Tibial artery (tissue), 4 donors: ENCODE data around the gene KIAA1671.

Source experiments
- DNase-seq, 2 donors: peaks; one replicate each; pipeline ENCODE4 v3.0.0-alpha.2; 2019
- H3K27ac ChIP-seq, 2 donors: fragments of 200-600 bp; sonication (generic) in 1 of 2; 1 replicate in 1 of 2; 2 replicates in 1 of 2; pipeline ENCODE4 v1.5.1; 2018 to 2019; ENCODE audit warnings: mild to moderate bottlenecking in 1 of 2
- H3K27me3 ChIP-seq, 2 donors: fragments of 200-600 bp; sonication (generic) in 1 of 2; one replicate each; pipeline versions ENCODE4 v1.5.1 to v1.6.0; 2016 to 2019
- H3K36me3 ChIP-seq, 3 donors: fragments of 200-600 bp; sonication (generic) in 2 of 3; one replicate each; pipeline ENCODE4 v1.5.1; 2016 to 2019; ENCODE audit warnings: mild to moderate bottlenecking in 2 of 3
- H3K4me1 ChIP-seq, 4 donors: fragments of 200-600 bp; sonication (generic) in 2 of 4; 1 replicate in 3 of 4; 2 replicates in 1 of 4; pipeline ENCODE4 v1.5.1; 2016 to 2019
- H3K4me3 ChIP-seq, 2 donors: fragments of 200-600 bp; sonication (generic) in 1 of 2; 1 replicate in 1 of 2; 2 replicates in 1 of 2; pipeline ENCODE4 v1.5.1; 2018 to 2019; ENCODE audit warnings: mild to moderate bottlenecking in 2 of 2
- H3K9me3 ChIP-seq, 3 donors: fragments of 200-600 bp; sonication (generic) in 1 of 3; one replicate each; pipeline ENCODE4 v1.5.1; 2016 to 2019
- intact Hi-C: fragments of 100-400 bp; cut with DNase I; formaldehyde crosslinking; loops from one replicate; pipeline ENCODE4 v1.15.0; 2023; ENCODE audit warnings: low total_unique reads
- TF ChIP-seq, protein P1 (sequence below), 2 experiments: fragments of 200-600 bp in 1 of 2; fragments of 450-650 bp in 1 of 2; IDR thresholded peaks; one replicate each; pipeline ENCODE4 v1.5.1; 2017 to 2019; ENCODE audit warnings: antibody characterized with exemption in 2 of 2, mild to moderate bottlenecking in 1 of 2, moderate library complexity in 1 of 2

KIAA1671 gene

GRCh38 chr22:24976442-24977218 lies 24.1 kb downstream of the KIAA1671 start:
- no peaks in the 10 kb centered on the region for H3K9me3 ChIP-seq
- H3K4me1 ChIP-seq: peaks cover 0 to 35% (median 21%) of the 10 kb centered on the region in 4 donors
- TF ChIP-seq, protein P1, sequence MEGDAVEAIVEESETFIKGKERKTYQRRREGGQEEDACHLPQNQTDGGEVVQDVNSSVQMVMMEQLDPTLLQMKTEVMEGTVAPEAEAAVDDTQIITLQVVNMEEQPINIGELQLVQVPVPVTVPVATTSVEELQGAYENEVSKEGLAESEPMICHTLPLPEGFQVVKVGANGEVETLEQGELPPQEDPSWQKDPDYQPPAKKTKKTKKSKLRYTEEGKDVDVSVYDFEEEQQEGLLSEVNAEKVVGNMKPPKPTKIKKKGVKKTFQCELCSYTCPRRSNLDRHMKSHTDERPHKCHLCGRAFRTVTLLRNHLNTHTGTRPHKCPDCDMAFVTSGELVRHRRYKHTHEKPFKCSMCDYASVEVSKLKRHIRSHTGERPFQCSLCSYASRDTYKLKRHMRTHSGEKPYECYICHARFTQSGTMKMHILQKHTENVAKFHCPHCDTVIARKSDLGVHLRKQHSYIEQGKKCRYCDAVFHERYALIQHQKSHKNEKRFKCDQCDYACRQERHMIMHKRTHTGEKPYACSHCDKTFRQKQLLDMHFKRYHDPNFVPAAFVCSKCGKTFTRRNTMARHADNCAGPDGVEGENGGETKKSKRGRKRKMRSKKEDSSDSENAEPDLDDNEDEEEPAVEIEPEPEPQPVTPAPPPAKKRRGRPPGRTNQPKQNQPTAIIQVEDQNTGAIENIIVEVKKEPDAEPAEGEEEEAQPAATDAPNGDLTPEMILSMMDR (IDR thresholded peaks at IDR 0.05): no peak
- no peaks in the 10 kb centered on the region for H3K27me3 ChIP-seq
- DNase-seq: no peak
- H3K36me3 ChIP-seq: no peaks in the 10 kb centered on the region
- peak overlapping the region; percentile 59 to 63 for H3K27ac ChIP-seq
- intact Hi-C loops: no loop called here
- H3K4me3 ChIP-seq: no peak overlapping the region

DNA sequence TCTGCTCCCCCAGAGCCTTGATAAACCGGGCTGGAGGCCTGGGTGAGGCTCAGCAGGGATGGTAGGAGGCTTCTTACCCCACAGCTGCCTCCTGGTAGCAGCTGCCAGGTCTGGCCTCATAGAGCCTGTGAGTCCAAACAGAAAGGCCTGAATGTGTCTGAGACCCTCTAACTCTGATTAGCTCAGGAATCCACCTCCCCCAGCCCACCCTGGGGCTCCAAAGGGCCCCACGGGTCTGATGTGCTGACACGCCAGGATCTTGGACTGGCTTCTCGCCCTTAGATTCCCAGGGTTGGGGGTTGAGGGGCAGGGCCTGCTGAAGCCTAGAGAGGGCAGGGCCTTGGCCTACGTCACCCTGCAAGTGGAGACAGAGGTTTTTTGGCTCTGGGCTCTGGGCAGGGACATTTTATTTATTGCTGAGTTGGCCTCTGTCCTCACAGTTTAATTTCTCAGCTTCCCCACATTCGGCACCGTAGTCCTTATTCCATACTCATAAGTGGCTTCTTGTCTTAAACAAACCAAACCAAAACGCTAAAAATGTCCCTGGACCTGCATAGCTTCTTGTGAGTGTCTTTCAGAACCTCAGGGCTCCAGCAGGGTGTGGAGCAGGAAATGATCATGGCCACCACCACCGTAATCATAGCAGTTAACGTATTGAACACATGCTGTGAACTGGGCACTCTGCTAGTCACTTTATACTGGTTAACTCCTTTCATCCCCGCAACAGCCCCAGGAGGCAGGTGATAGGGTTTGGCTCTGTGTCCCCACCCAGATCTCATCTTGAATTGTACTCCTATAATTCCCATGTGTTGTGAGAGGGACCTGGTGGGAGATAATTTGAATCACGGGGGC lies 25.1 kb downstream of the KIAA1671 start:
- Histone ChIP-seq H3K36me3 (no peaks in the 10 kb centered on the region), H3K9me3 (no peaks in the 10 kb centered on the region), H3K4me1 (peaks cover 0 to 35% (median 23%) of the 10 kb centered on the region in 4 donors), H3K4me3 (no peak overlapping the region), H3K27me3 (no peaks in the 10 kb centered on the region), H3K27ac (peak overlapping the region; percentile 59 to 63)
- intact Hi-C loops: no loop called here
- peak; percentile 66 to 73 for DNase-seq
- TF ChIP-seq, protein P1 (IDR thresholded peaks at IDR 0.05): no peak

DNA sequence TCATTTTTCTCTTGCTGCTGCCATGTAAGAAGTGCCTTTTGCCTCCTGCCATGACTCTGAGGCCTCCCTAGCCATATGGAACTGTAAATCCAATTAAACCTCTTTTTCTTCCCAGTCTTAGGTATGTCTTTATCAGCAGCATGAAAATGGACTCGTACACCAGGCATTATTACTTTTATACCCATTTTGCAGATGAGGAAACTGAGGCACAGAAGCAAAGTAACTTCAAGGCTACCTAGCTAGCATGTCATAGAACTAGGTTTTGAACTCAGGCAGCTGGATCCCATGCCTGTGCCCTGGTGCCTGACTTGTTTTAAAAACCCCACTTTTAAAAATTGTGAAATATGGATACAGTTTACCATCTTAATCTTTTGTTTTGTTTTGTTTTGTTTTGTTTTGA lies 25.8 kb downstream of the KIAA1671 start:
- TF ChIP-seq, protein P1 (IDR thresholded peaks at IDR 0.05): no peak
- intact Hi-C loops: no loop called here
- H3K27me3 ChIP-seq: no peaks in the 10 kb centered on the region
- DNase-seq: no peak
- no peaks in the 10 kb centered on the region for H3K9me3 ChIP-seq
- H3K36me3 ChIP-seq: no peaks in the 10 kb centered on the region
- peaks cover 0 to 35% (median 25%) of the 10 kb centered on the region in 4 donors for H3K4me1 ChIP-seq
- H3K27ac ChIP-seq: peak overlapping the region; percentile 59 to 63
- no peak overlapping the region for H3K4me3 ChIP-seq

DNA sequence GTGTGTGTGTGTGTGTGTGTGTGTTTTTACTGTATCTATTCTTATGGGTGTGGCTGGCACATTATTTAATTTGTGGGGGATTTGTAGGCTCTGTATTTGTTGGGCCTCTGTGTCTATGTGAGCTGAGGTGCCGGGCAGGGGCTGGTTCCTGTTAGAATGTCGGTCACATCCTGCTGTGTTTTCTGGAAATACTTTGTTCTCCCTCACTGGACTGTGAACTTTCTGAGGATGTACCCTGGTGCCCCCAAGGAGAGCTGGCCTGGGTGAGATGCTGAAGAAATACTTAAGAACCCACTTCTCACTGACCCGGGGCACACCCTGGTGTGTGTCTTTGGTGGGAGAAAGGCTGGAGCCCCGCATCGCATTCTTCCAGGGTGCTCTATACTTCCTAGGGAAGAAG lies 28.6 kb downstream of the KIAA1671 start:
- Histone ChIP-seq H3K27me3 (no peaks in the 10 kb centered on the region), H3K4me1 (peaks cover 0 to 31% (median 24%) of the 10 kb centered on the region in 4 donors), H3K27ac (no peak overlapping the region), H3K9me3 (no peaks in the 10 kb centered on the region), H3K36me3 (no peaks in the 10 kb centered on the region), H3K4me3 (no peak overlapping the region)
- no peak for DNase-seq
- intact Hi-C loops: no loop called here
- TF ChIP-seq, protein P1 (IDR thresholded peaks at IDR 0.05): no peak

DNA sequence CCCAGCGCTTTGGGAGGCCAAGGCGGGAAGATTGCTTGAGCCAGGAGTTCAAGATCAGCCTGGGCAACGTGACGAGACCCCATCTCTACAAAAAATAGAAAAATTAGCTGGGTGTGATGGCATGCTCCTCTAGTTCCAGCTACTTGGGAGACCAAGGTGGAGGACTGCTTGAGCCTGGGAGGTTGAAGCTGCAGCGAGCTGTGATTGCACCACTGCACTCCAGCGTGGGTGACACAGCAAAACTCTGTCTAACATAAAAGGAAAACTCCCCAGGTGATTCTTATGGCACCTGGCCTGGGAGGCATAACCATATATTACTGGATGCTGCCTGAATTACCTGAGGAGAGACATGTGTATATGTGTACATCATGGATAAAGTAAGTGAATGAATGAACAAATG lies 29.1 kb downstream of the KIAA1671 start:
- H3K4me1 ChIP-seq: peaks cover 0 to 27% (median 19%) of the 10 kb centered on the region in 4 donors
- DNase-seq: no peak
- H3K36me3 ChIP-seq: no peaks in the 10 kb centered on the region
- no peaks in the 10 kb centered on the region for H3K9me3 ChIP-seq
- H3K27ac ChIP-seq: no peak overlapping the region
- intact Hi-C loops: no loop called here
- H3K4me3 ChIP-seq: no peak overlapping the region
- TF ChIP-seq, protein P1 (IDR thresholded peaks at IDR 0.05): no peak
- H3K27me3 ChIP-seq: no peaks in the 10 kb centered on the region
